ENCODE measurements around the gene GAREM1. TPM values are rescaled to one million over a fixed set of nuclear protein-coding genes. Genes with fewer than 3 reads are reported as not detected.
A peak's percentile ranks its signal among the peaks of the same experiment; 100 is the strongest.

Gene GAREM1
- polyA plus RNA-seq, 1 of the 3 experiments (the other 2 are of a cell fraction): 2.8 TPM

GRCh38 chr18:32427084-32427900 is 43.4 kb downstream of the GAREM1 start:
- WGBS (ENCODE audit: low lambda C conversion rate): 66% methylated on average over 4 of the region's 4 CpGs
- 0 out of 2 replicates have a peak, but pooled peaks cover 9% of the 10 kb centered on the region for H3K9me3 ChIP-seq
- H4K20me1 ChIP-seq (ENCODE audit: insufficient read depth): no peaks in the 10 kb centered on the region
- CTCF ChIA-PET: interaction anchor here (0.7 to 2.6 kb wide), 7 partner anchors 11 to 270 kb away, joined by 3 to 9 read pairs (median 3); no protein-coding TSS in a partner anchor
- peaks cover 2 to 23% of the 10 kb centered on the region in 2 experiments; a peak in 3 of 4 replicates for H3K4me1 ChIP-seq (ENCODE audit: control insufficient read depth in 1 of 2, insufficient read depth in 2 of 2, low read depth in 1 of 2, low read length in 1 of 2)
- H3K4me3 ChIP-seq (ENCODE audit: low read depth in 2 of 2, low read length in 1 of 2): no peak overlapping the region
- H2AFZ ChIP-seq (ENCODE audit: low read depth): peak overlapping the region; percentile 21; the same call in 1 of the 2 replicates
- H3F3A ChIP-seq (replicated peaks; ENCODE audit: insufficient read depth): peaks cover 8% of the 10 kb centered on the region
- no peak for TF ChIP-seq SIN3A (IDR thresholded peaks at IDR 0.05; ENCODE audit: borderline replicate concordance, low read depth, low read length)
- peak; percentile 32 for TF ChIP-seq PBX3 (IDR thresholded peaks at IDR 0.05)
- peak; percentile 29 to 35; a peak in 2 of 4 replicates for TF ChIP-seq EP300 (IDR thresholded peaks at IDR 0.05; ENCODE audit: borderline replicate concordance in 1 of 2, low read depth in 1 of 2, low read length in 1 of 2)
- TF ChIP-seq FOSL2 (IDR thresholded peaks at IDR 0.05; ENCODE audit: borderline replicate concordance, low read depth): peak; percentile 56; the same call in 1 of the 2 replicates
- no peak for TF ChIP-seq MAX (IDR thresholded peaks at IDR 0.05; ENCODE audit: low read depth)
- TF ChIP-seq CHD2 (IDR thresholded peaks at IDR 0.05; ENCODE audit: low read length, partially characterized antibody): no peak
- peak; percentile 32; the same call in 1 of the 2 replicates for TF ChIP-seq JUND (IDR thresholded peaks at IDR 0.05)
- peak; percentile 48 for TF ChIP-seq TCF12 (IDR thresholded peaks at IDR 0.05)
- TF ChIP-seq GATA2 (CRISPR knock-in tag; IDR thresholded peaks at IDR 0.05): peak; percentile 45
- peak overlapping the region; percentile 24; the same call in 1 of the 2 replicates for H3K9ac ChIP-seq
- no peak for DNase-seq
- peaks cover 0 to 3% of the 10 kb centered on the region in 2 experiments for H3K36me3 ChIP-seq (replicated peaks in 1 of 2; ENCODE audit: control insufficient read depth in 1 of 2, insufficient read depth in 2 of 2, low read length in 1 of 2)
- peaks cover 7% of the 10 kb centered on the region for H3K79me2 ChIP-seq (ENCODE audit: insufficient read depth)
- H3K4me2 ChIP-seq: peak overlapping the region; percentile 2; the same call in 1 of the 2 replicates
- peak overlapping the region in 1 of 2 experiments; percentile 55; a peak in 3 of 4 replicates for H3K27ac ChIP-seq (ENCODE audit: low read depth in 2 of 2, low read length in 1 of 2)
- POLR2A ChIA-PET: no interaction called here
- H3K9me2 ChIP-seq: no peaks in the 10 kb centered on the region
- H3K27me3 ChIP-seq (ENCODE audit: insufficient read depth): no peaks in the 10 kb centered on the region

GRCh38 chr18:32425466-32425865 is 45.2 kb downstream of the GAREM1 start:
- ChIA-PET POLR2A (no interaction called here), CTCF (interaction anchor here (1.2 kb wide), 1 partner anchor 17 kb away, joined by 3 read pairs; no protein-coding TSS in a partner anchor)
- no peaks in the 10 kb centered on the region for H3K27me3 ChIP-seq (ENCODE audit: insufficient read depth)
- no peaks in the 10 kb centered on the region for H3K9me2 ChIP-seq
- peak overlapping the region; percentile 36; the same call in 1 of the 2 replicates for H2AFZ ChIP-seq (ENCODE audit: low read depth)
- H3K9me3 ChIP-seq: no peaks in the 10 kb centered on the region
- 91% methylated on average over 1 of the region's 1 CpG for WGBS (ENCODE audit: low lambda C conversion rate)
- no peaks in the 10 kb centered on the region for H3K36me3 ChIP-seq (replicated peaks in 1 of 2; ENCODE audit: control insufficient read depth in 1 of 2, insufficient read depth in 2 of 2, low read length in 1 of 2)
- no peak overlapping the region for H3K9ac ChIP-seq
- peak overlapping the region; percentile 41; the same call in 1 of the 2 replicates for H3K4me2 ChIP-seq
- H3K79me2 ChIP-seq (ENCODE audit: insufficient read depth): peaks cover 7% of the 10 kb centered on the region
- no peak overlapping the region for H3K4me3 ChIP-seq (ENCODE audit: low read depth in 2 of 2, low read length in 1 of 2)
- peak overlapping the region in 1 of 2 experiments; percentile 62; a peak in 2 of 4 replicates for H3K27ac ChIP-seq (ENCODE audit: low read depth in 2 of 2, low read length in 1 of 2)
- peaks cover 8% of the 10 kb centered on the region for H3F3A ChIP-seq (replicated peaks; ENCODE audit: insufficient read depth)
- peaks cover 6 to 23% of the 10 kb centered on the region in 2 experiments; a peak in 3 of 4 replicates for H3K4me1 ChIP-seq (ENCODE audit: control insufficient read depth in 1 of 2, insufficient read depth in 2 of 2, low read depth in 1 of 2, low read length in 1 of 2)
- H4K20me1 ChIP-seq (ENCODE audit: insufficient read depth): no peaks in the 10 kb centered on the region
- no peak for DNase-seq
- TF ChIP-seq MAX (IDR thresholded peaks at IDR 0.05; ENCODE audit: low read depth): no peak
- no peak for TF ChIP-seq REST (IDR thresholded peaks at IDR 0.05; ENCODE audit: low read depth, low read length)
- TF ChIP-seq EP300 (IDR thresholded peaks at IDR 0.05; ENCODE audit: borderline replicate concordance in 1 of 2, low read depth in 1 of 2, low read length in 1 of 2): no peak
- no peak for TF ChIP-seq ZBTB33 (IDR thresholded peaks at IDR 0.05; ENCODE audit: borderline replicate concordance, low read depth)
- no peak for TF ChIP-seq RCOR1 (IDR thresholded peaks at IDR 0.05; ENCODE audit: low read length)
- TF ChIP-seq FOSL2 (IDR thresholded peaks at IDR 0.05; ENCODE audit: borderline replicate concordance, low read depth): peak; percentile 58; the same call in 1 of the 2 replicates
- no peak for TF ChIP-seq RAD21 (IDR thresholded peaks at IDR 0.05; ENCODE audit: low read length)
- no peak for TF ChIP-seq POLR2AphosphoS5 (IDR thresholded peaks at IDR 0.05; ENCODE audit: low read depth, low read length)
- peak; percentile 26; the same call in 1 of the 2 replicates for TF ChIP-seq JUND (IDR thresholded peaks at IDR 0.05)
- TF ChIP-seq FOXJ3 (CRISPR knock-in tag; IDR thresholded peaks at IDR 0.05): no peak
- TF ChIP-seq EZH2phosphoT487 (IDR thresholded peaks at IDR 0.05; ENCODE audit: borderline replicate concordance, low read depth): no peak
- no peak for TF ChIP-seq CHD2 (IDR thresholded peaks at IDR 0.05; ENCODE audit: low read length, partially characterized antibody)
- TF ChIP-seq GABPA (IDR thresholded peaks at IDR 0.05; ENCODE audit: low read depth): no peak
